EL (cell line): Measurements from ENCODE around the gene FGFRL1.

Experiments used
- DNase-seq: peaks from one replicate; pipeline ENCODE4 v3.0.0-alpha.2; 2016

Gene FGFRL1

DNA sequence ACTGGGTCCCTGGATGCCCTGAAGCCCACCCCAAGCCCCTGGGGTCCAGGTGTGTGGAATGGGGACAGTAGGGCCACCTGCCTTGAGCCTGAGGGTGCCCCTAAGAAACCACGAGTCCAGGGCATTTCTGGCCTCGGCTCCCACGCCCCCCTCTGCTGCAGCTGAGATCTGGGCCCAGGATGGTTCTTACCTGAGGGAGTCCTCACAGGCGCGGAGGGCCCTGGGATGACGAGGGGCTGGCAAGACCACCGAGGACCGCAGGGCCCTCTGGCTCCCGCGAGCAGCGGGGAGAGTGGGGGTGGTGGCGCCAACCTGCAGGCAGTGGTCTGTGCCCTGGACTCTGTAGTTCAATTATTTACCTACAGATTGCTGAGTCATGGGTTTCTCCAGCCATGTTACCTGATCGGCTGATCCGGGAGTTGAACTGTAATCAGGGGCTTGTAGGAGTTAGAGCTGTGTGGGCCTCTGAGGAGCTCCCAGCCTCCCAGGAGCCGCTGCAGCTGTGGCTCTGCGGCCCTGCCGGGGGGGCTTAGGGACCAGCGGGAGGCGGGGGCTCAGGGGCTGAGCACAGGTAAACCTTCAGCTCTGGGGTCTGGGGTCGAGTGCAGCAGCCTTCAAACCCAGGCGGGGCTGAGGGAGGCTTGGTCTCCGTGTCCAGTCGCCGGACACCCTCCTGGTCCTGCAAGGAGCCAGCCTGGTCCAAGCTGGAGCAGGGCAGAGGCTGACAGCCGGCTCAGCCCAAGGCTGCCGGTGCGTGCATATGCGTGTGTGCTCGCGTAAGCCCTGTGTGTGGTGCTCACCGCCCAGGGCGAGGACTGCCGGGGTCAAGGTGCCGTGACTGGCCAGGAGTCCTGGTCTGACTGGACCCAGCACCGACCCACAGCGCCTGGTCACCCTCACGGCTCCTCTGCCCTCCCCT is 18.1 kb upstream of the FGFRL1 start, which contains the start of gene SLC26A1:
Gene SLC26A1 (minus strand): TSS at position 294 of the 919 bp plus-strand sequence. CDS start 1,701 bp downstream, outside the sequence.
- DNase-seq = no peak

- no peak for DNase-seq
These were observed 16.0 kb upstream of the FGFRL1 start for GRCh38 chr4:995311-996026.

GRCh38 chr4:996030-996996 is 15.1 kb upstream of the FGFRL1 start:
- DNase-seq = no peak

DNA sequence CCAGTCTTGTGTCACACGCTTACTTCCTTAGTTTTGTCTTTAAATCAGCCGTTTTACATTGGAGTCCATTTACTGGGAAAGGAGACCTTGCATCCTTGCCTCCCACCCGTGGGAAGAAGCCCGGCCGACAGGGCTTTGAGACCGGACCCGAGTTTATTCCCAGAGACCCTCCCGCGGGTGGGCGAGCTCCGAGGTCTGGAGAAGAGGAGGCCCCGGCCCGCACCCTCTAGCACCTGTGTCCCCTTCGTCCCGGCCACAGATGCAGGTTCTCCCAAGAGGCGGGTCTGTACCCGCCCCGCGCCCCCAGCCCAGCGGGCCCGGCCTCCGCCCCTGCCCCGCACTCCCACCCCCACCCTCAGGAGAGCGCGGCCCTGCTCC is 14.4 kb upstream of the FGFRL1 start:
- no peak for DNase-seq

- DNase-seq = no peak
These were observed 13.9 kb upstream of the FGFRL1 start for GRCh38 chr4:997375-998071.

GRCh38 chr4:998096-998691 is 13.2 kb upstream of the FGFRL1 start:
- no peak for DNase-seq

DNA sequence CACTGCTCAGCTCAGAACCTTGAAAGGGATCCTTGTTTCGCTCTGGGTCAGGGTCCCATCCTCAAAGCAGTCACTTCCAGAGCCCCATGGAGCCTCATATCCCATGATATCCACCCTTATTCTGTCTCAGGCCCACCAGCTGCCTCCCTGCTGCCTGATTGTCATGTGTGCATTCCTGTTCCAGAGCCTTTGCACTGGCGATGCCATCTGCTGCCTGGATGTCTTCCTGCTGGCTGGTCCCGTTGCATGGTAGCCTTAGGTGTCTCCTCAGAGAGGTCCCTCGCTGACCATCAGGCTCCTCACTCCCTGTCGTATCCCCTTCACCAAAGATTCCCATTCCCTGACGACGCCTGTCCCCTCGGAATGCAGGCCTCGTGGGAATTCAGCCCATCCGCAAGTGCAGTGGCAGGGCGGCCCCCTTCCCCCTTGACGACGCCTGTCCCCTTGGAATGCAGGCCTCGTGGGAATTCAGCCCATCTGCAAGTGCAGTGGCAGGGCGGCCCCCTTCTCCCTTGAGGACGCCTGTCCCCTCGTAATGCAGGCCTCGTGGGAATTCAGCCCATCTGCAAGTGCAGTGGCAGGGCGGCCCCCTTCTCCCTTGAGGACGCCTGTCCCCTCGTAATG is 12.1 kb upstream of the FGFRL1 start:
- DNase-seq = peak; percentile 13

- DNase-seq = no peak
These were observed 11.5 kb upstream of the FGFRL1 start for GRCh38 chr4:999882-1000425.

GRCh38 chr4:1000686-1001260 is 10.7 kb upstream of the FGFRL1 start:
- no peak for DNase-seq

DNA sequence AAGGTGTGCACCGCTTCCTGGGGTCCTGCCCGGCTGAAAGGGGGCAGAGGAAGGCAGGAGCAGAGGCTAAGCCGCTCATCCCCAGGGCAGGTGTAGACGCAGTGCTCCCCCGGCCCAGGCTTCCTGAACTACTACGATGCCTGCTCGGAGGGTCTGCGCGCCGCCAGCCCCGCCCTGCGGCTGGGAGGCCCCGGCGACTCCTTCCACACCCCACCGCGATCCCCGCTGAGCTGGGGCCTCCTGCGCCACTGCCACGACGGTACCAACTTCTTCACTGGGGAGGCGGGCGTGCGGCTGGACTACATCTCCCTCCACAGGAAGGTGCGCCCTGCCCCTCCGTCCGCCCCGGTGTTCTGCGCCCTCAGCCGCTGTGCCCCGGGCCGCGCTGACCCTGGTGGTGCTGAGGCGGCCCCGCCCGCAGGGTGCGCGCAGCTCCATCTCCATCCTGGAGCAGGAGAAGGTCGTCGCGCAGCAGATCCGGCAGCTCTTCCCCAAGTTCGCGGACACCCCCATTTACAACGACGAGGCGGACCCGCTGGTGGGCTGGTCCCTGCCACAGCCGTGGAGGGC is 9.8 kb upstream of the FGFRL1 start:
- DNase-seq = no peak

GRCh38 chr4:1002131-1002630 is 9.2 kb upstream of the FGFRL1 start:
- DNase-seq = no peak

DNA sequence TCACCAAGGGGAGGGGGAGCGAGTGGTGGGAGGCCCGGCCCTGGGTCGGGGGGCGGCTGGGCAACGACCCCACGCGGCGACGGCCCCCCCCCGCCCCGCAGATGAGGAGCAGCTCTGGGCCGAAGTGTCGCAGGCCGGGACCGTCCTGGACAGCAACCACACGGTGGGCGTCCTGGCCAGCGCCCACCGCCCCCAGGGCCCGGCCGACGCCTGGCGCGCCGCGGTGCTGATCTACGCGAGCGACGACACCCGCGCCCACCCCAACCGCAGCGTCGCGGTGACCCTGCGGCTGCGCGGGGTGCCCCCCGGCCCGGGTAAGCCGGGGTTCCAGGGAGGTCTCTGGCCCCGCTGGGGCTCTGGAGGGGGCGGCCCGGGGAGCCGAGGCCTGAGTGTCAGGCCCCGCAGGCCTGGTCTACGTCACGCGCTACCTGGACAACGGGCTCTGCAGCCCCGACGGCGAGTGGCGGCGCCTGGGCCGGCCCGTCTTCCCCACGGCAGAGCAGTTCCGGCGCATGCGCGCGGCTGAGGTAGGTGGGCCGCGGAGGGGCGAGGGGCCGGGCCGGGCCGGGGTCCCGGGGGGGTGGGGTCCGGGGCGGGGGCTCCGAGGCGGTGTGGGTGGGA is 8.7 kb upstream of the FGFRL1 start:
- no peak for DNase-seq

- no peak for DNase-seq
These were observed 8.0 kb upstream of the FGFRL1 start for GRCh38 chr4:1003271-1004070.

DNA sequence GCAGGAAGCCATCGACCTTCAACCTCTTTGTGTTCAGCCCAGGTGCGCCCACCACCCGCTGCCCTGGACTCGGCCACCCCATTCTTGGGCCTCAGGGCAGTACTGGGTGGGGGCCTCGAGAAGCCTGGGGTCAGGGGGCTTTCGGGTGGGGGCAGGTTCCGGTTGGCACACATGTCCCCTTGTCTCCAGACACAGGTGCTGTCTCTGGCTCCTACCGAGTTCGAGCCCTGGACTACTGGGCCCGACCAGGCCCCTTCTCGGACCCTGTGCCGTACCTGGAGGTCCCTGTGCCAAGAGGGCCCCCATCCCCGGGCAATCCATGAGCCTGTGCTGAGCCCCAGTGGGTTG is 7.4 kb upstream of the FGFRL1 start:
- DNase-seq = no peak

DNA sequence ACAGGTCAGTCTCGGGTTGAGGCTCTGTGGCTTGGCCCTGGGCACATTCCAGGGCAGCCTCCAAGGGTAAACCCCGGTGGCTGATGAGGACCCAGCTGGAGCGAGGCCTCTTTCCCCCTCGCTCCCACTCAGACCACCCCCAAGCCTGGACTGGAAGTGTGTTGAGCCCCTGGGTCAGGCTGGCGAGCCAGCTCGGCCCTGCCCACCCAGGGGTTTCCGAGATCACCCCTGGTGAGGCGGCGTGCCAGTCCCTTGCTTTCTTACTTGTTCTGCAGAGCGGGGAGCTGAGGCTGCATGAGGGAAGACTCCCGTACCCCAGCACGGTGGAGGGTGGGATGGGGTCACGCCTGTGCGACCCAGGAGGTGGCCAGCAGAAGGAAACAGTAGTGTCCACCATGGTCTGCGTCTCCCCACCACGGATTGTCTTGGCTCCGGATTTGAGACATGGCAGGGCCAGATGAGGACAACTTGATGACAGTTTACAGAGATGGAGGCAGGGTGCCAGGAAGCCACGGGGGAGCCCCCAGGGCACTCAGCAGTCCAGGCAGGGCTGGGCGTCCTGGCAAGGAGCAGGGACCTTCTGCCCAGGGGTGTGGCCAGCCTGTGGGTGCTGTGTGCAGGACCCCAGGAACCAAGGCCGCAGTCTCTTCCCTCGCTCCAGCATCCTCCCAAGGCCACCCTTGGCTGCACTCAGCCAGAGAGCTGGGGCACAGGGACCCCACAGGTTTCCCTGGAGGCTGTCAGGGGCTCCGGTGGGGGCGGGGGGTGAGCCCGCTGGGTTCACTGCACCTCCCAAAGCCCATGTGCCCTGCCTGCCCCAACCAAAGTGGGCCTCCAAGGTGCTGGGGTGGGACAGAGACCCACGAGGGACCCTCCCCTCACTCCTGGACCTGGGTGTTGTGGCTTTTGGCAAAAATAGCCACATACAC is 6.6 kb upstream of the FGFRL1 start:
- no peak for DNase-seq

DNA sequence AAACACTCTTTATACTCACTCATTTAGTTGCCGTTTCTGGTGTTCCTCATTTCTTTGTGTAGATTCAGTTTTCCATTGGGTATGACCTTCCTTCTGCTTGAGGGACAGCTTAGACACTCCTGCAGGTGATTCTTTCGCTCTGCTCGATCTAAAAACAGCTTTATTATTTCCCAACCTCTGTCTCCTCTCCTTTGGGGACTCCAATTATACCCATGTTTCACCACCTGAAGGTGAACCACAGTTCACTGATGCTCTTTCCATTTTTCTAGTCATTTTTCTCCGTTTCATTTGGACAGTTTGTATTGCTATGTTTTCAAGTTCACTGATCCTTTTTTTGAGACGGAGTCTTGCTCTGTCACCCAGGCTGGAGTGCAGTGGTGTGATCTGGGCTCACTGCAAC is 4.6 kb upstream of the FGFRL1 start:
- DNase-seq = no peak

DNA sequence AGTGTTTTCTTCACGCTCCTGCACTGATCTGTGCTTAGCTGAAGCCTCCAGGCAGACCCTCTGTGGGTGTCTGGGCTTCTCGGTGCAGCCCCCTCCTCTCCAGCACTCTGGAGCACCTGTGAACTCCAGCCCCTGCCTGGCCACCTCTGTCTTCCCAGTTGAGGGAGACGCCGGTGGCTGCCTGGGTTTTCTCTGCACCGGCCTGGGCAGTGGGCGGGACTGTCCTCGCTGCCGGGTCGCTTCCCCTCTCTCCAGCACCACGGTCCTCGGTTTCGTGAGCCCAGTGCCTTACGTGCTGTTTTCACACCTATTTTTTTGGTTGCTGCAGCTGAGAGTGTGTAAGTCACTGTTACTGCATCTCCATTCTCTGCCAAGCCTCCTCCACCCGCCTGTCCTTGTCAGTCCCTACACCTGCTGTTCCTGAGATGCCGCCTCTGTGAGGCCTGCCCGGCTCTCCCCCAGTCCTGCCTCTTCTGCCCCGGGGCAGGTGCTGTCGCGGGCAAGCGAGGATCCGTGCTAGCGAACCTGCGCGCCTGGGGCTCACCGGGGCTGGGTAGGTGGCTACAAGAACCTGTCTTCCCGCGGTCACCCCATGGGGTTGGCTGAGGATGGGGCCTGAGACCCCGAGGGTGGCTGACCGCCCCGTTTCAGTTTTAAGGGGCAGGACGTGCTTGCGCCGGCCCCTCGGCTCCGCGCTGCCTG is 2.4 kb upstream of the FGFRL1 start:
- DNase-seq = peak; percentile 16
